Activated T-cell treated with anti-CD3 and anti-CD28 coated beads for 24 hours (primary cell): ENCODE measurements around the gene RAD9A.

Experiments
- DNase-seq: peaks from one replicate; pipeline ENCODE4 v3.0.0-alpha.2; 2020; ENCODE audit warnings: low read depth

Gene RAD9A

DNA sequence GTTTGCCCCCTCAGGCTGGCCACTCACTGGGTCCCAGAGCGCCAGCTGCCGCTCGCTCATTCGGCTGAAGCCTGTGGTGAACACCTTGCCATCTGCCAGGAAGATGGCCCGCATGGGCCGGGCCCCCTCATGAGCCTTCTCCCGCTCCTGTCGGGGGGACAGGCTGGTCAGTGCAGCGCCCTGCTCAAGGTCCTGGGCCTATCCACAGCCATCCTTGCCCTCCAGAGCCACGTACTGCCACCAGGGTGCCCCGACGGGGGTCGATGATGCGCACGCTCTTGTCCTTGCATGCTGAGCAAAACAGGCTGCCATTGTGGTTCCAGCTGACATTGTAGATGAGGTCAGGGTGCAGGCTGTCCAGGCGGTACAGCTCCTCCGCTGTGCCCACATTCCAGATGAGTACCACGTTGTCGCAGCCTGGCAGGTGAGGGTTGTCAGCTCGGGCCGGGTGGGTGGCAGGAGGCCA is 49.3 kb downstream of the RAD9A start:
- no peak for DNase-seq

DNA sequence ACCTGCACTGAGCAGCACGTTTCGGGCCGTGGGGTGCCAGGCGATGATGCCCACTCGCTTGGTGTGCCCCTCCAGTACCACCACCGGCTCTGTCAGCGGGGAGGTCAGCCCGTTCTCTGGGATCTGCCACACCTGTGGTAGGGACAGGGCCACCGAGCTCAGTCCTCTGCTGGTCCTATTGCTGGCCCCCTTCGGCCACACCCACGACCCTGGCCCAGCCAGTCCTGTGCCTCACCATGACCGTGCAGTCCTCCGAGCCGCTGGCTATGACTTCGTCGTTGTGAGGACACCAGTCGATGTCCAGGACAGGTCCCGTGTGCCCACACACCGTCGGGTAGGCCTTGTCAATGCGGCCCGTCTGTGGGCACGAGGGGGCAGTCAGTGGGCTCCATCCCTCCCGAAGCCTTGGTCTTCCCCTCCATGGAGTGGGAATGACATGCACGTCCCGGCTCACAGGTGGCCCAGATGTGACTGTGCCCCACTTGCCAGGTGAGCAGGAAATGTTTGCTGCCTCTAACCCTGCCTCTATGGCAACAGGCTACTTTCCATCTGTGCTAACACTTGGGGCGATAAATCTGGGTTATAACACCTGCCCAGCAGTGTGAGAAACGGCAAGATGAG is 50.1 kb downstream of the RAD9A start:
- no peak for DNase-seq

DNA sequence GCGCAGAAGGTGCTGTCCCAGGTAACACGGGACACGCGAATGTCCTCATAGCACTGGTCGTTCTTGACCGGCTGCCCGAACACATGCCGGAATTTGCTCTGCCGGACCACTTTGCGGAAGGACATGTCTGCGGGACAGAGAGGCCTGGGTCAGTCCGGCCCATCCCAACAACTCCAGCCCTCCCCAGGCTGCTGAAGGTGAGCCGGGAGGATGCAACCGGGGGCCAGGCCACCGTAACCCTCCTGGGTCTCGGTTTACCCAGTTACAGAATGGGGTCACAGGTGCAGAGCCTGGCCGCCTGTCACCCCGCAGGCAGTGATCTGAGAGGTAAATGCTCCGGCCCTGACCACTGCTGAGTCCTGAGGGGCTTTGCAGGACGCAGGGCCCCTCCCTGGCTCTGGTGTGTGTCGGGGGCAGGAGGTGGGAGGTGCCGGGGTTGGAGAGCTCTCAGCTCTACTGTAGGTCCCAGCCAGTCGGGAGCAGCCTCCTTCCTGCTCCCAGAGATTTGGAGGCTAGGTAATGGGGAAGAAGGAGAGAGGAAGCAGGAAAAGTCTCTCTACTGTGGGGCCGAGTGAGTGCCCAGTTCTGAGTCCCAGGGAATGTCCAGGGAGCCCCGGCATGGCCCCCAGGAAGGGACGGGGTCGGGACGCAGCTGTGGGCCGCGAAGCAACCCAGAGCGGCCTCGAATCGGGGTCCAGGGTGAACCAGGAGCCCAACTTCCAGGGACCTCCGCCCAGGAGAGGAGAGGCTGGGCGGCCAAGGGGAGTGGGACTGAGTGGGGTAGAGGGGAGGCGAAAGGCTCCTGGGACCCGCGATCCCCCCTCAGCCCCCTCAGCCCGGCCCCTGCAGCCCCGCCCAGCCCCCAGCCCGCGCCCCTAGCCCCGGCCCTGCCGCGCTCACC is 51.0 kb downstream of the RAD9A start:
- no peak for DNase-seq

DNA sequence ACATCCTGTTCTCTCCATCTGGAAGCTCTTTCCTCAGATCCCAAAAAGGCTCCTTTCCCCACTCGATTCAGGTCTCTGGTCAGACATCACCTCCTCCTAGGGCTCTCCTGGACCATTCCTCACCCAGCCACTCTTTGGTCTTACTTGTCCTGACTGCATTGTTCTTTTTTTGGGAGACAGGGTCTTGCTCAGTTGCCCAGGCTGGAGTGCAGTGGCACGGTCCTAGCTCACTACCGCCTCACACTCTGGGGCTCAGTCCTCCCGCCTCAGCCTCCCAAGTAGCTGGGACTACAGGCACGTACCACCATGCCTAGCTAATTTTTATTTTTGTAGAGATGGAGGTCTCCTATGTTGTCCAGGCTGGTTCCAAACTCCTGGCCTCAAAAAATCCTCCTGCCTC is 53.7 kb downstream of the RAD9A start:
- no peak for DNase-seq
